HepG2 (cell line): ENCODE data around the gene AFF1.

ENCODE experiments used
- ATF7 ChIP-seq, 2 experiments: fragments of 450-650 bp in 1 of 2; sonication (generic) in 1 of 2; formaldehyde crosslinking in 1 of 2; IDR thresholded peaks; 2 replicates each; pipeline versions ENCODE4 v1.4.0 to v1.6.1; 2016 to 2020; ENCODE audit warnings: antibody characterized with exemption in 1 of 2, mild to moderate bottlenecking in 1 of 2, missing genetic modification reagents in 1 of 2
- BORCS8-MEF2B ChIP-seq: sonication (generic); formaldehyde crosslinking; IDR thresholded peaks from 2 replicates; pipeline ENCODE4 v1.8.0; 2022; ENCODE audit warnings: mild to moderate bottlenecking, missing genetic modification reagents
- ELF1 ChIP-seq: sonication (generic); formaldehyde crosslinking; IDR thresholded peaks from 2 replicates; pipeline ENCODE4 v1.4.0; 2020; ENCODE audit warnings: missing genetic modification reagents
- HCFC1 ChIP-seq: fragments of 150-350 bp; IDR thresholded peaks from 2 replicates; pipeline ENCODE4 v1.6.1; 2014; ENCODE audit warnings: low read depth, low read length
- KLF16 ChIP-seq, 2 experiments: sonication (generic) in 1 of 2; formaldehyde crosslinking in 1 of 2; IDR thresholded peaks; 2 replicates each; pipeline versions ENCODE4 v1.6.1 to v1.8.0; 2016 to 2023; ENCODE audit warnings: missing genetic modification reagents in 2 of 2, missing compliant biosample characterization in 1 of 2
- NFYB ChIP-seq: sonication (generic); formaldehyde crosslinking; IDR thresholded peaks from 2 replicates; pipeline ENCODE4 v1.4.0; 2020; ENCODE audit warnings: missing genetic modification reagents
- ZNF33A ChIP-seq: sonication (generic); formaldehyde crosslinking; IDR thresholded peaks from 2 replicates; pipeline ENCODE4 v1.5.1; 2020; ENCODE audit warnings: missing genetic modification reagents, mild to moderate bottlenecking, moderate library complexity, borderline replicate concordance
- TF ChIP-seq, protein P1 (sequence below): sonication (generic); formaldehyde crosslinking; IDR thresholded peaks from 2 replicates; pipeline ENCODE4 v1.5.0; 2020; ENCODE audit warnings: mild to moderate bottlenecking, missing genetic modification reagents, moderate library complexity
- TF ChIP-seq, protein P2 (sequence below): sonication (generic); formaldehyde crosslinking; IDR thresholded peaks from 2 replicates; pipeline ENCODE4 v1.8.1; 2023; ENCODE audit warnings: missing genetic modification reagents, inconsistent platforms, borderline replicate concordance

DNA sequence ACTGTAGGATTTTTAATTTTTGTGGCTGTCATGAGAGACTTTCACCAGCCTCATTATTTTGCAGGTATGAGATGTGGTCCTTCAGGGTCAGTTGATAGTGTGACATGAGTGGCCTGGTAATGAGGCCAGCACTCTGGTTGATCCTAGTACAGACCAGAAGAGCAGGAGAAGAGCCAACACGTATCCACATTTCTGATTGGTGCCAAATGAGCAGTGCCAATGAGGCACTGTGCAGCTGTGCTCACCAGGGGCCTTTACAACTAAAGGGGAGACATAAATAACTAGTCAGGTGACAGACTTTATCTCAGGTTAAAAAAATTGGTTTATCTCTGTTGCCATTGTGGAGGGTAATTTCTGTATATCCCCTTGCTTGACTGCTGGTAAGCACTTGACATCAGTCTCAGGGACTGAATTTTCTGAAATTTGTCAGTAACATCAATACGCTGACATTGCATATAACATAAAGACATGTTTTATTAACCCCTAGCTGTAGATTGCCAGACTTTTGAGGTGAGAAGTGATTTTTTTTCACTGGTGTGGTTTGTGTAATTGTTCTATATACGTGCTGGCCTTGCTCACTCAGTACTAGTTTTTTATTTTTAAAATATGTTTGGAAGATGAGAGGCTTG, 101.2 kb downstream of the AFF1 start:
- TF ChIP-seq ZNF33A (CRISPR knock-in tag), result no peak
- TF ChIP-seq, protein P1, sequence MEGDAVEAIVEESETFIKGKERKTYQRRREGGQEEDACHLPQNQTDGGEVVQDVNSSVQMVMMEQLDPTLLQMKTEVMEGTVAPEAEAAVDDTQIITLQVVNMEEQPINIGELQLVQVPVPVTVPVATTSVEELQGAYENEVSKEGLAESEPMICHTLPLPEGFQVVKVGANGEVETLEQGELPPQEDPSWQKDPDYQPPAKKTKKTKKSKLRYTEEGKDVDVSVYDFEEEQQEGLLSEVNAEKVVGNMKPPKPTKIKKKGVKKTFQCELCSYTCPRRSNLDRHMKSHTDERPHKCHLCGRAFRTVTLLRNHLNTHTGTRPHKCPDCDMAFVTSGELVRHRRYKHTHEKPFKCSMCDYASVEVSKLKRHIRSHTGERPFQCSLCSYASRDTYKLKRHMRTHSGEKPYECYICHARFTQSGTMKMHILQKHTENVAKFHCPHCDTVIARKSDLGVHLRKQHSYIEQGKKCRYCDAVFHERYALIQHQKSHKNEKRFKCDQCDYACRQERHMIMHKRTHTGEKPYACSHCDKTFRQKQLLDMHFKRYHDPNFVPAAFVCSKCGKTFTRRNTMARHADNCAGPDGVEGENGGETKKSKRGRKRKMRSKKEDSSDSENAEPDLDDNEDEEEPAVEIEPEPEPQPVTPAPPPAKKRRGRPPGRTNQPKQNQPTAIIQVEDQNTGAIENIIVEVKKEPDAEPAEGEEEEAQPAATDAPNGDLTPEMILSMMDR, result no peak
- TF ChIP-seq NFYB (CRISPR knock-in tag), result no peak
- TF ChIP-seq ATF7 (IDR thresholded peaks at IDR 0.05), result no peak
- TF ChIP-seq ATF7 (CRISPR knock-in tag; IDR thresholded peaks at IDR 0.05), result no peak
- no peak for TF ChIP-seq KLF16 (CRISPR knock-in tag; IDR thresholded peaks at IDR 0.05)
- no peak for TF ChIP-seq HCFC1
- no peak for TF ChIP-seq ELF1 (CRISPR knock-in tag)
- TF ChIP-seq, protein P2, sequence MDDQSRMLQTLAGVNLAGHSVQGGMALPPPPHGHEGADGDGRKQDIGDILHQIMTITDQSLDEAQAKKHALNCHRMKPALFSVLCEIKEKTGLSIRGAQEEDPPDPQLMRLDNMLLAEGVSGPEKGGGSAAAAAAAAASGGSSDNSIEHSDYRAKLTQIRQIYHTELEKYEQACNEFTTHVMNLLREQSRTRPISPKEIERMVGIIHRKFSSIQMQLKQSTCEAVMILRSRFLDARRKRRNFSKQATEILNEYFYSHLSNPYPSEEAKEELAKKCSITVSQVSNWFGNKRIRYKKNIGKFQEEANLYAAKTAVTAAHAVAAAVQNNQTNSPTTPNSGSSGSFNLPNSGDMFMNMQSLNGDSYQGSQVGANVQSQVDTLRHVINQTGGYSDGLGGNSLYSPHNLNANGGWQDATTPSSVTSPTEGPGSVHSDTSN (CRISPR knock-in tag), result no peak
- TF ChIP-seq BORCS8-MEF2B, result no peak
